Caco-2 (cell line): ENCODE measurements around the gene HIVEP3. TPM values are rescaled to one million over a fixed set of nuclear protein-coding genes. Genes with fewer than 3 reads are reported as not detected.

Source experiments
- BruUV-seq: library from RNA; stranded (reverse); fragments of 400-500 nt; replicated peaks from 2 replicates; lab custom pipeline; 2021; lab: Mats Ljungman, UMichigan
- CTCF ChIA-PET: fragments of 300-600 bp; sonication (Branson Sonifier 250); formaldehyde crosslinking; loops from one replicate; lab custom pipeline; 2022; ENCODE audit warnings: antibody characterized with exemption; lab: Charles Lee
- POLR2A ChIA-PET: fragments of 300-600 bp; sonication (Branson Sonifier 250); formaldehyde crosslinking; loops from one replicate; lab custom pipeline; 2022; ENCODE audit warnings: antibody characterized with exemption; lab: Charles Lee
- DNase-seq, 2 experiments: peaks; one replicate each; pipeline versions ENCODE4 v3.0.0 to v3.0.0-alpha.2; 2020 to 2022
- H3K27me3 ChIP-seq: replicated peaks from 2 replicates; pipeline ENCODE4 v1.6.0; 2011; ENCODE audit warnings: low read length; ENCODE audit not compliant: control insufficient read depth, insufficient read depth
- H3K36me3 ChIP-seq: 2 replicates; pipeline ENCODE4 v1.5.1; 2011; ENCODE audit warnings: low read length; ENCODE audit not compliant: control insufficient read depth, insufficient read depth
- H3K4me1 ChIP-seq: fragments of 250-450 bp; sonication (Bioruptor Pico); 2 replicates; pipeline ENCODE4 v1.5.1; 2020; ENCODE audit warnings: mild to moderate bottlenecking
- H3K4me3 ChIP-seq: 2 replicates; pipeline ENCODE4 v1.5.1; 2011; ENCODE audit warnings: low read depth, mild to moderate bottlenecking, control low read depth, low read length
- H3K9me3 ChIP-seq: fragments of 250-450 bp; sonication (Bioruptor Pico); 2 replicates; pipeline ENCODE4 v1.5.1; 2020; ENCODE audit warnings: mild to moderate bottlenecking, moderate library complexity
- H3K27ac Mint-ChIP-seq: one replicate; pipeline ENCODE4 v1.8.0; 2022; ENCODE audit warnings: mixed read lengths; ENCODE audit not compliant: unreplicated experiment
- H3K27me3 Mint-ChIP-seq: one replicate; pipeline ENCODE4 v1.8.0; 2022; ENCODE audit warnings: mixed read lengths; ENCODE audit not compliant: insufficient read depth, unreplicated experiment
- H3K36me3 Mint-ChIP-seq: one replicate; pipeline ENCODE4 v1.8.0; 2022; ENCODE audit warnings: mild to moderate bottlenecking, mixed read lengths; ENCODE audit not compliant: insufficient read depth, unreplicated experiment
- H3K4me1 Mint-ChIP-seq: one replicate; pipeline ENCODE4 v1.8.0; 2022; ENCODE audit warnings: low read depth, mixed read lengths; ENCODE audit not compliant: unreplicated experiment
- H3K4me3 Mint-ChIP-seq: one replicate; pipeline ENCODE4 v1.8.0; 2022; ENCODE audit warnings: mild to moderate bottlenecking, moderate library complexity, mixed read lengths; ENCODE audit not compliant: unreplicated experiment
- H3K9me3 Mint-ChIP-seq: one replicate; pipeline ENCODE4 v1.8.0; 2022; ENCODE audit warnings: mixed read lengths; ENCODE audit not compliant: unreplicated experiment
- intact Hi-C: fragments of 100-400 bp; cut with micrococcal nuclease; formaldehyde crosslinking; loops from one replicate; pipeline ENCODE4 v1.10.0; 2022; ENCODE audit not compliant: unreplicated experiment
- total RNA-seq: library from RNA; stranded (reverse); gene quantifications from 2 replicates; pipeline ENCODE4 v1.2.3, GENCODE V29; 2022
- TF ChIP-seq, protein P1 (sequence below), 2 experiments: fragments of 200-600 bp in 1 of 2; IDR thresholded peaks; 1 replicate in 1 of 2; 2 replicates in 1 of 2; pipeline versions ENCODE4 v1.5.1 to v1.8.0; 2011 to 2022; ENCODE audit warnings: antibody characterized with exemption in 1 of 2, control low read depth in 1 of 2, inconsistent platforms in 1 of 2, low read depth in 1 of 2, low read length in 1 of 2, mild to moderate bottlenecking in 1 of 2, moderate library complexity in 1 of 2; ENCODE audit not compliant: insufficient read depth in 1 of 2, severe bottlenecking in 1 of 2, unreplicated experiment in 1 of 2

Gene HIVEP3
- total RNA-seq, 1 experiment from 2014 or later: 0.25 TPM

DNA sequence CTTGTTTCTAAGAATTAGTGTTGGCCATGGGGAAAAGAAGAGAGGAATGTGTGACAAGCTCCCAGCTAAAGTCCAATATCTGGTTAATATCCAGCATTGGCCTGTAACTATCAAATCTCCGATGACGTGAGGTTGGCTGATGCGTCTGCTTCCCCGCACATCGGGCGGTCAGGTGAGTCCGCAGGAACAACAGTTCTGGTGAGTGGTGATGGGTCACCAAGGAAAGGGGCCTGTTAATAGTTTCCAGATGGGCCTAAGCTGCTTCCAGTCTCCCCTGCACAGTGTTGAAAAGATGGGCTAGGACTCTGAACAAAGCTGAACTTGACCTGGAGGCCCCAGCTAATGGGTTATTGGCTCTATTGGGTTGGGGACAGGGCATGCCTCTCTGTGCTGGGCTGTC is 241.1 kb downstream of the HIVEP3 start:
- H3K27ac Mint-ChIP-seq: no peak overlapping the region
- no peak for DNase-seq
- TF ChIP-seq, protein P1, sequence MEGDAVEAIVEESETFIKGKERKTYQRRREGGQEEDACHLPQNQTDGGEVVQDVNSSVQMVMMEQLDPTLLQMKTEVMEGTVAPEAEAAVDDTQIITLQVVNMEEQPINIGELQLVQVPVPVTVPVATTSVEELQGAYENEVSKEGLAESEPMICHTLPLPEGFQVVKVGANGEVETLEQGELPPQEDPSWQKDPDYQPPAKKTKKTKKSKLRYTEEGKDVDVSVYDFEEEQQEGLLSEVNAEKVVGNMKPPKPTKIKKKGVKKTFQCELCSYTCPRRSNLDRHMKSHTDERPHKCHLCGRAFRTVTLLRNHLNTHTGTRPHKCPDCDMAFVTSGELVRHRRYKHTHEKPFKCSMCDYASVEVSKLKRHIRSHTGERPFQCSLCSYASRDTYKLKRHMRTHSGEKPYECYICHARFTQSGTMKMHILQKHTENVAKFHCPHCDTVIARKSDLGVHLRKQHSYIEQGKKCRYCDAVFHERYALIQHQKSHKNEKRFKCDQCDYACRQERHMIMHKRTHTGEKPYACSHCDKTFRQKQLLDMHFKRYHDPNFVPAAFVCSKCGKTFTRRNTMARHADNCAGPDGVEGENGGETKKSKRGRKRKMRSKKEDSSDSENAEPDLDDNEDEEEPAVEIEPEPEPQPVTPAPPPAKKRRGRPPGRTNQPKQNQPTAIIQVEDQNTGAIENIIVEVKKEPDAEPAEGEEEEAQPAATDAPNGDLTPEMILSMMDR (IDR thresholded peaks at IDR 0.05; ENCODE audit: insufficient read depth in 1 of 2, low read depth in 1 of 2, low read length in 1 of 2, severe bottlenecking in 1 of 2, unreplicated experiment in 1 of 2): no peak
- Histone ChIP-seq H3K4me1 (peaks cover 2% of the 10 kb centered on the region), H3K4me3 (no peak overlapping the region), H3K27me3 (no peaks in the 10 kb centered on the region), H3K9me3 (no peaks in the 10 kb centered on the region), H3K36me3 (no peaks in the 10 kb centered on the region)
- no peaks in the 10 kb centered on the region for H3K4me1 Mint-ChIP-seq
- intact Hi-C loops: no loop called here
- no peaks in the 10 kb centered on the region for H3K27me3 Mint-ChIP-seq
- H3K36me3 Mint-ChIP-seq: no peaks in the 10 kb centered on the region
- POLR2A ChIA-PET: no interaction called here
- no peaks in the 10 kb centered on the region for H3K9me3 Mint-ChIP-seq
- CTCF ChIA-PET: no interaction called here
- BruUV-seq: no TSS peak
- H3K4me3 Mint-ChIP-seq: no peak overlapping the region

DNA sequence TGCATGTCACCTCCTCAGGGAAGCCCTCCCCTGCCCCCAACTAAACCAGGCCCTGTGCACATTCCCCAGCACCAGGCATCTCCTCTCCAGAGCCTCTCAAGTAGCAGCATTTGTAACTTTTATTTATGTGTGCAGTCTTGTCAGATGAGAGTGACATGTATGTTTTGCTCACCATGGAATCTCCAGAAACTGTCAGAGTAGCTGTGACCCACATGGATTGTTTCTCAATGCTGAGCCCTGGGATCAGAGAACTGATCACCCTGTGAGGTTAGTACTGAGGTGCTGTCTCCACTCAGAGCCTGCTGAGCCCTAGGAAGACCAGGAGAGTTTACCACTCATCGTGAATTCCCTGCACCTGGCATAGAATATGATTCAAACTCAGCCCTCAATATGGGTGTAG is 243.3 kb downstream of the HIVEP3 start:
- no peaks in the 10 kb centered on the region for H3K27me3 Mint-ChIP-seq
- TF ChIP-seq, protein P1 (IDR thresholded peaks at IDR 0.05; ENCODE audit: insufficient read depth in 1 of 2, low read depth in 1 of 2, low read length in 1 of 2, severe bottlenecking in 1 of 2, unreplicated experiment in 1 of 2): no peak
- intact Hi-C loops: no loop called here
- H3K4me3 ChIP-seq: no peak overlapping the region
- peaks cover 11% of the 10 kb centered on the region for H3K4me1 ChIP-seq
- no peak for DNase-seq
- H3K9me3 ChIP-seq: no peaks in the 10 kb centered on the region
- CTCF ChIA-PET: no interaction called here
- no peak overlapping the region for H3K27ac Mint-ChIP-seq
- BruUV-seq: no TSS peak
- H3K36me3 Mint-ChIP-seq: no peaks in the 10 kb centered on the region
- peaks cover 13% of the 10 kb centered on the region for H3K4me1 Mint-ChIP-seq
- no peaks in the 10 kb centered on the region for H3K9me3 Mint-ChIP-seq
- H3K27me3 ChIP-seq: no peaks in the 10 kb centered on the region
- H3K36me3 ChIP-seq: no peaks in the 10 kb centered on the region
- no peak overlapping the region for H3K4me3 Mint-ChIP-seq
- POLR2A ChIA-PET: no interaction called here

DNA sequence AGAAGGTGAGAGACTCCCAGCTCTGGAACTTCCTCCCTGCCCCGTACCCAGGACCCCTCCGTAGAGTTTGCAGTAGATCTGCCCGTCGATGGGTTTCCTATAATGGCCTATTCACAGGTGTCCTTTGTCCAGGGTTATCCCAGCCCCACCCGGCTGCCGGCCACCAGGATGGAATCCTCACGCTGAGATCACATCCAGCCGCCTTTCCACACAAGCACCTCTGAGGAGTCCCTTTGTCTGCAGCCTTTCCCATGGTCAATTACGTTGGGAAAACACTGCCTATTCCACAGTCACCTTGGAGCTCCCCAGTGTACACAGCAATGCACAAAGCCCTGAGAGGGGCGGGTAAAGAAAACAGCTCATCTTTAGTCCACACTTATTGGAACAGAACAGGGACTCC is 244.2 kb downstream of the HIVEP3 start:
- no peaks in the 10 kb centered on the region for H3K36me3 ChIP-seq
- H3K27me3 ChIP-seq: no peaks in the 10 kb centered on the region
- no peaks in the 10 kb centered on the region for H3K9me3 ChIP-seq
- Mint-ChIP-seq H3K36me3 (no peaks in the 10 kb centered on the region), H3K9me3 (no peaks in the 10 kb centered on the region), H3K4me3 (no peak overlapping the region), H3K27me3 (no peaks in the 10 kb centered on the region), H3K4me1 (peaks cover 16% of the 10 kb centered on the region), H3K27ac (no peak overlapping the region)
- TF ChIP-seq, protein P1 (IDR thresholded peaks at IDR 0.05; ENCODE audit: insufficient read depth in 1 of 2, low read depth in 1 of 2, low read length in 1 of 2, severe bottlenecking in 1 of 2, unreplicated experiment in 1 of 2): no peak
- intact Hi-C loops: no loop called here
- no peak for DNase-seq
- POLR2A ChIA-PET: no interaction called here
- H3K4me3 ChIP-seq: no peak overlapping the region
- no TSS peak for BruUV-seq
- CTCF ChIA-PET: no interaction called here
- H3K4me1 ChIP-seq: peaks cover 11% of the 10 kb centered on the region
